Right lobe of liver (tissue), 4 donors: ENCODE results near the gene RAB3GAP1.

ENCODE experiments used
- CTCF ChIP-seq, 4 donors: fragments of 200-600 bp in 3 of 4; fragments of 450-650 bp in 1 of 4; IDR thresholded peaks; one replicate each; pipeline versions ENCODE4 v1.5.1 to v1.8.0; 2016 to 2022; ENCODE audit warnings: antibody characterized with exemption in 4 of 4, mild to moderate bottlenecking in 2 of 4
- POLR2A ChIP-seq: fragments of 450-650 bp; IDR thresholded peaks from one replicate; pipeline ENCODE4 v1.6.1; 2017; ENCODE audit warnings: antibody characterized with exemption, mild to moderate bottlenecking
- donor health status: DM: no; HTN: no; CAD: no.
- donor health status: DM: no; HTN: no; CAD: no.
- donor health status: DM: no; HTN: yes; CAD: no.

DNA sequence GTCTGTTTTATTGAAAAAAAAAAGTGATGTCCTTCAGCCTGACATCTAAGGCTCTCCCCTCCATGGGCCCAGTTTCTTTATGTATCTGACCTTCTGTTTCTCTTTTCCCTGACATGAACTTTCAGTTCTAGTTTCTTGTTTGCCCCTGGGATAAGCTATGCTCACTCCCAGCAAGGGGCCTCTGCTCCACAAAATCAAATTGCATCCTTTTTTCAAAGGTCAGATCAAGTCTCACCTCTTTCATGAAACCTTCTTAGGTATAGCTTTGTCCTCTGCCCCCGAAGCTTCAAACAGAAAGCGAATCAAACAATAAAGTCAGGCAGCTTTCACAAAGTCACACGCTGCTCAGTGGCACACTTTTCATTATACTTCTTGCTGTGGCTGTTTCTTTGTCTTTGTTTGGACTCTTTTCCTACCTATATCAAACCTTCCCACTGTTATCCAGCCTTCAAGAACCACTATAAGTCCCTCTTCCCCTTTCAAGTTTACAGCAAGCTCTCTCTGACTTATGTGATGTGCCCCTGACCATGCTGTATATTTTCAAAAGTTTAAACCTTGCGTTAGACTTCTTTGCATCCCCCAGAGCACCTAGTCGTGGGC lies 28.1 kb upstream of the RAB3GAP1 start:
- TF ChIP-seq POLR2A (no peak), CTCF (IDR thresholded peaks at IDR 0.05) (no peak)
